ENCODE data around the gene GCC2. TPM values are rescaled to one million over a fixed set of nuclear protein-coding genes. Genes with fewer than 3 reads are reported as not detected.
"Not testable (repeated sequence)": the region's sequence is repeated elsewhere in the genome, so short reads cannot be mapped to it uniquely, and the experiment has no call there.

The GCC2 gene
- polyA plus RNA-seq, 5 donors = 31.4 to 73.0 (median 62.3) TPM

GRCh38 chr2:108496167-108496566 lies 47.2 kb downstream of the GCC2 start:
- not testable (repeated sequence) for DNase-seq

GRCh38 chr2:108507620-108508019 lies 58.6 kb downstream of the GCC2 start:
- DNase-seq = not testable (repeated sequence)

GRCh38 chr2:108512431-108512830 lies 63.4 kb downstream of the GCC2 start:
- DNase-seq = not testable (repeated sequence)

GRCh38 chr2:108514478-108514877 lies 65.5 kb downstream of the GCC2 start:
- DNase-seq = not testable (repeated sequence)

- DNase-seq = not testable (repeated sequence)
Observed at GRCh38 chr2:108524688-108525087, 75.7 kb downstream of the GCC2 start.

GRCh38 chr2:108525258-108525657 lies 76.3 kb downstream of the GCC2 start:
- DNase-seq = not testable (repeated sequence)

GRCh38 chr2:108531674-108532055 lies 82.7 kb downstream of the GCC2 start:
- no peak for DNase-seq

- peak; percentile 91 to 92 for DNase-seq
Observed at GRCh38 chr2:108533832-108534583, 85.0 kb downstream of the GCC2 start, which contains the start of gene LIMS1. Gene LIMS1, plus strand, starts transcription at chr2:108534470. Its CDS starts 93 bp downstream, at chr2:108534563.

GRCh38 chr2:108534584-108535356 lies 85.8 kb downstream of the GCC2 start:
- DNase-seq = peak; percentile 52 to 55

- peak in 1 of 2 donors; percentile 54 for DNase-seq
Observed at GRCh38 chr2:108535357-108535631, 86.3 kb downstream of the GCC2 start.

- DNase-seq = no peak
Observed at GRCh38 chr2:108536133-108536780, 87.3 kb downstream of the GCC2 start.

- no peak for DNase-seq
Observed at GRCh38 chr2:108536911-108537310, 87.9 kb downstream of the GCC2 start.

GRCh38 chr2:108538000-108538625 lies 89.1 kb downstream of the GCC2 start:
- DNase-seq = no peak

- DNase-seq = no peak
Observed at GRCh38 chr2:108541451-108541850, 92.4 kb downstream of the GCC2 start.

GRCh38 chr2:108542071-108542470 lies 93.1 kb downstream of the GCC2 start:
- DNase-seq = no peak

GRCh38 chr2:108547606-108548005 lies 98.6 kb downstream of the GCC2 start:
- DNase-seq = no peak

GRCh38 chr2:108548208-108549003 lies 99.4 kb downstream of the GCC2 start:
- DNase-seq = no peak

- no peak for DNase-seq
Observed at GRCh38 chr2:108552566-108552965, 103.6 kb downstream of the GCC2 start.

- DNase-seq = no peak
Observed at GRCh38 chr2:108553209-108553919, 104.4 kb downstream of the GCC2 start.

GRCh38 chr2:108554528-108554927 lies 105.5 kb downstream of the GCC2 start:
- no peak for DNase-seq

GRCh38 chr2:108555572-108555971 lies 106.6 kb downstream of the GCC2 start:
- DNase-seq = no peak

All from right lung (tissue), 5 donors.